DMS 273 (cell line): ENCODE data around the gene BTBD16.
A peak's percentile ranks its signal among the peaks of the same experiment; 100 is the strongest.

ENCODE experiments used
- DNase-seq: peaks from one replicate; lab custom pipeline; 2025; ENCODE audit not compliant: unreplicated experiment; lab: John Stamatoyannopoulos, UW

BTBD16 gene

DNA sequence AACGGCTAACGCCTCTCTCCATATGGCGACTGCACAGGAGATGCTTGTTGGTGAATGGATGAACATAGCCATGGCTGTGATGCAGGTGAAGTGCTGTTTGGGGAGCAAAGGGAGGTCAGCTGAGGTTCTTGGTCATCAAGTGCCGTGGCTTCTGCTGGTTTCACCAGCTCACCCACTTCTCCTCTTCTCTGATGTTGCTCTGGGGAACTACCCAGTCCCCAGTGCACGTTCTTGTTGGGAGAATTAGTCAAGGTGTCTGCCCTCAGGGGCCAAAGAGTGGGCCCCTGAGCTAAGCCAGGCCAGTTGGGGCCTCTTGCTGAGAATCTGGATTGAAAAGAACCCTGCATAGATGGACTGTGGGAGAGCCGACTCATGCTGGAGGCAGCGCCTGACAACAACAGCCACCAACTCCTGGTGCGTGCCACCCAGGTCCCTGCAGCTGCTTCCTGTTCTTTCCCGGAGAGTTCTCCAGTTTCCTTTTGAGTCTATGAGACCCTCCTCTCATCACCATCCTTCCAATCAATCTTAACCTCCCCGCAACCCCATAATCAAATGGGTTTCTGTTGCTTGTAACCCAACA lies 3.0 kb downstream of the BTBD16 start:
- DNase-seq = no peak

DNA sequence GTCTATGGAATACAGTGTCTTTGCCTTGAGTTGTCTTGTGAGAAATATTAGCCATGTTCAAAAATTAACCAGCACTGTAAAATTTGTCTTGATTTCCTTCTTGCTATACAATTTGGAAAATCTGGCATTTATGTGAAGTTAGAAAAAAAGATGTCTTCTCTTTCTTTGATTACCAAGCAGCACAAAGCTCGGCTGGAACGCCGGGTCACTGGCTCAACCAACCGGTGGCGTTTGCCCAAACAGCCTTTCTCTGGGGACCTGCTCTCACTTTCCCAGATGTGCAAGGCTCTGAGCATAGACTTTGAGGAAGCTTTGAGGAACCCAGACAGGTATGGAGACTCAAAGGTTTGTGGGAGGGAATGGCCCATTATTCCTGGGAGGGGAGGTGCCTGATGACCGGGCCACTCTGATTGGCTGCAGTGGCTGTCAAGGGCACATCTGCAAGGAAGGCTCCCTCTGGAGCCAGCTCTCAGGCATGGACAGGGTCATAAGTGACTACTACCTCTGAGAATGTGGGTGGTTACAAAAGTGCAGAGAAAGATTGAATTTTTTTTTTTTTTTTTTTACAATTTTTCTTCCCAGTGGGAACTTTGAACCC lies 5.6 kb downstream of the BTBD16 start:
- DNase-seq = no peak

DNA sequence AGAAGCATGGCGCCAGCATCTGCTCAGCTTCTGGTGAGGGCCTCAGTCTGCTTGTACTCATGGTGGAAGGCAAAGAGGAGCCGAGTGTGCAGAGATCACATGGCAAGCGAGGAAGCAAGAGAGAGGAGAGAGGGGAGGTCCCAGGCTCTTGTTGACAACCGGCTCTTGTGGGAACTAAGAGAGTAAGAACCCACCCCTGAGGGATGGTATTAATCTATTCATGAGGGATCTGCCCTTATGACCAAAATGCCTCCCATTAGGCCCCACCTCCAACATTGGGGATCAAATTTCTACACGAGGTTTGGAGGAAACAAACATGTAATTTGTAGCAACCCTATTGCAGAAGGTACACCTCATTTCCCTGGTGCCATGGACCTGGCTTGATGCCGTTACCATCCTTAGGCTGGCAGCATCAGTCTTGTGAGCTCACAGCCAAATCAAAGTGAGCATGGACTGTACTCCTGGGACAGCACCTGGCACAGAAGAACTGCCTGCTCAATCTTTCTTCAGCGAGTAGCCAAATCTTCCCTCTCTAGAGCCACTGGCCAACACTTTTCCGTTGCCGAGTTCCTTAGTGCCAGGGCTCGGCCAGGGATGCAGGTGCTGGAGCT lies 6.5 kb downstream of the BTBD16 start:
- DNase-seq = no peak

DNA sequence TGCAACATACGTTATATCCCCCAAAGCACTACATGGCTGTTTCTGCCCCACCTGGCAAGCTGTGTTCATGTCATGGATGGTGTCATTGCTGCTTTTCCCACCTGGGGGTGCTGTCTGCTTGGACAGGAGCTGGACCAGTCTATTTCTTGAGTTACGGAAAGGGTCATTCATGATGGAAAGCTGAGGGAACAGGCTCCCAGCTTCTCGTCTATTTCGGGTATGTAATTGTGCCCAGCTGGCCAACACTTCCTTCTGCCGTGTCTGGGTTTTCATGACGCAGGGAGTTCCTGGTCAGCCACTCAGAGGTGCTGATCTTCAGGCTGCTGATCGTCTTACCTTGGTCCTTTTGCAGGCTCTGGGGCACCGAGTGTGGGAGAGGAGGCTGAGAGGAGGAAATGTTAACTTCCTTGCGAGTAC lies 8.6 kb downstream of the BTBD16 start:
- DNase-seq = peak; percentile 75

GRCh38 chr10:122280156-122280555 lies 9.1 kb downstream of the BTBD16 start:
- DNase-seq = no peak

- no peak for DNase-seq
Observed at GRCh38 chr10:122281018-122281626, 10.0 kb downstream of the BTBD16 start.

DNA sequence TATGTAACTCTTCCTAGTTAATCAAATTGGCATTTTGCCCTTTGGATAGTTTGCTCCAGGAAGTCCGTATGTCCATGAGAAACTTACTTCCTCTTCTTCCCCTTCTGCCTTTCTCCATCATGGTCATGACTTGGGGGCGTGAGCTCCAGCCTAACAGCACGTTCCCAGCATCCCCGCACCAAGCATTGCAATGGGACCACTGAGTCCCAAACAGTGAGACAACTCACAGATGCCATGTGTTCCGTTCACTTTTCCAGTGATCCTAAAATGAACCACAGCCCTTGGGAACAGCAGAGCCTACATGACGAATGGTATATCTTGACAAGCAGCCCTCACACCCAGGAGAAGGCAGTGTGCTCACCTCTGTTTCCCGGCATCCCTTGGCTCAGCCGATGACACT lies 10.7 kb downstream of the BTBD16 start:
- DNase-seq = no peak

- no peak for DNase-seq
Observed at GRCh38 chr10:122282253-122282671, 11.2 kb downstream of the BTBD16 start.

DNA sequence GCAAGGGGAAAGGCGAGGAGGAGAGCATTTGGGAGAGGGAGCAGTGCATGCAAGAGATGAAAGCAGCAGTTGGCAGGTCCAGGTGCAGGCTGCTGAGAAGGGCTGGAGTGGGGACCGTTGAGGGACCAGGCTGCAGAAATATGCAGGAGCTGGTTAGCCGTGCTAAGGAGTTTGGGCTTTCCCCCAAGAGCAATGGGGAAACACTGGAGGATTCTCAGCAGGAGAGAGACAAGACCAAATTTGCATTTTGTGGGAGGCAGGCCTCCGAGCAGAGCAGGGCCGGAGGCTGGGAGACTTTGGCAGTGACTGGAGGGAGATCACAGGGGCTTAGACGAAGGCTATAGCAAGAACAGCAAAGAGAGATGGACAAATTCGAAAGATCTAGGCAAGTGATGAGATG lies 11.8 kb downstream of the BTBD16 start:
- no peak for DNase-seq

- DNase-seq = no peak
Observed at GRCh38 chr10:122285506-122286444, 14.7 kb downstream of the BTBD16 start.

DNA sequence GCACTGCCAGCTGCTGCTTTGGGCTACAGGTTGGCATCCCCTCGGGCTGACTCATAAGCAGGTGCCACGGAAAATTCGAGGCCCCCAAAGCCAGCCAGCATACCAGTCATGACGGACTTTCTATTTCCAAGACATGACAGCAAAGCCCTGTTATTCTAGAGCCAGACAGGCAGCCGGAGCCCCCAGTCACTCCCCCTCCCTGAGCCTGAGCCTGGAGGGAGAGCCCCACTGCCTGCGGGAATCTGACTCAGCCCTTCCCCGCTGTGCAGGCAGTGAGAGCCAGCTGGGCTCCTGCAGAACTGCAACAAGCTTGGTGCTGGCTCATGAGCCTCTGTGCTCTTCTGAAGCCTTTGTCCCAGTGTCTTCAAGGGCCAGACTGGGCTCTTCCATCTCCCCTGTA lies 15.8 kb downstream of the BTBD16 start:
- peak; percentile 76 for DNase-seq

DNA sequence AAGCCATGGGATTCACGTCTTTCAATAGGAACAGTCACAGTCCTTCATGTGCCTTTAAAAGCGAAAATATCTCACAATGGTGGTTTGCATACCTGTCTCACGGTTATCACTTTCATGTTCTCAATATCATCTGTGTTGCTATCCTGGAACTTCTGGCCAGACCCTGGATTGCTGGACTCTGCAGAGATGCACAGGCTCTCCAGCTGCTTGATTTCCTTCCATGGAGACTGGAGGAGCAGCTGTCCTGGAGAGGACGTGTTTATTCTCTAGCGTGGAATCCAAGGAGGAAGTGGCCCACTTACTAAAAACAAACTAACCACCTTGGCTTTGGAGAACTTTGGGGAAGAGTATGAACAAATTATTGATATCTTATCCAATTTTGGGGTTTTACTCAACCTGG lies 16.5 kb downstream of the BTBD16 start:
- peak; percentile 15 for DNase-seq

GRCh38 chr10:122288262-122288661 lies 17.2 kb downstream of the BTBD16 start:
- DNase-seq = no peak

GRCh38 chr10:122288917-122289316 lies 17.8 kb downstream of the BTBD16 start:
- no peak for DNase-seq

DNA sequence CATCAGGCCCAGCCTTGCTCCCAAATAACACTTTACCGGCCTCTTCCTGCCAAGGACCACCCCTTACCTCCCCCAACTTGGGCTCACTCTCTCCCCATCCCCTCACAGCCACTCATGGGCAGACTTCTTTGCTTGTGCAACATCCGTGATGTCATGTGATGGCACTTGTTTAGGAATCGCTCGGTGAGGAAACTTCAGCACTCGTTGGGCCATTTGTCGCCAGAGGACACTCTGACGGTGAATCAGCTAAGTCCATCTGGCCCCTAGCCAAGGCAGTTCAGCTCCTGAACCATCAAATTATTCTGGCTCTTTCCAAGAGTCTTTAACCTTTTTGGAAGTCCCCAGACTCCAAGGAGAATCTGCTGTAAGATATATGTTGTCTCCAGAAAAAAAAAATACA lies 19.2 kb downstream of the BTBD16 start:
- DNase-seq = no peak

GRCh38 chr10:122290833-122291532 lies 19.9 kb downstream of the BTBD16 start:
- no peak for DNase-seq

DNA sequence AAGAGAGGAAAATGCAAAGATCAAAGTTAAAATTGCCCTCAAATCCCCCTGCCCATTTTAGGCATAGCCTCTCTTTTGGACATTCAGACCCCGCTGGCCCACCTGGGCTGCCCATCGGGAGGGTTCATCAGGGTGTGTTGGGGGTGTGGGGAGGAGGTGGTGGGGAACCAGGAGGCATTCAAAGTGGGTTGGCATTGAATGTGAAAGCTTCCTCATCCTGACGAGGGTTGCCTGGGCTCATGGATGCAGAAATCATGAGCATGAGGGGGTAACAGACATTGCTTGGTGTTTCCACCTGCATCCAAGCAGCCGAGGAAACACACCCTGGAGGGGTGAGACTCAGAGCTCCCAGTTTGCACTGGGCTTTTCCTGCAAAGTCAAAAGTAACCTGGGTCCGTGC lies 20.6 kb downstream of the BTBD16 start:
- DNase-seq = no peak

- no peak for DNase-seq
Observed at GRCh38 chr10:122292376-122292775, 21.3 kb downstream of the BTBD16 start.

DNA sequence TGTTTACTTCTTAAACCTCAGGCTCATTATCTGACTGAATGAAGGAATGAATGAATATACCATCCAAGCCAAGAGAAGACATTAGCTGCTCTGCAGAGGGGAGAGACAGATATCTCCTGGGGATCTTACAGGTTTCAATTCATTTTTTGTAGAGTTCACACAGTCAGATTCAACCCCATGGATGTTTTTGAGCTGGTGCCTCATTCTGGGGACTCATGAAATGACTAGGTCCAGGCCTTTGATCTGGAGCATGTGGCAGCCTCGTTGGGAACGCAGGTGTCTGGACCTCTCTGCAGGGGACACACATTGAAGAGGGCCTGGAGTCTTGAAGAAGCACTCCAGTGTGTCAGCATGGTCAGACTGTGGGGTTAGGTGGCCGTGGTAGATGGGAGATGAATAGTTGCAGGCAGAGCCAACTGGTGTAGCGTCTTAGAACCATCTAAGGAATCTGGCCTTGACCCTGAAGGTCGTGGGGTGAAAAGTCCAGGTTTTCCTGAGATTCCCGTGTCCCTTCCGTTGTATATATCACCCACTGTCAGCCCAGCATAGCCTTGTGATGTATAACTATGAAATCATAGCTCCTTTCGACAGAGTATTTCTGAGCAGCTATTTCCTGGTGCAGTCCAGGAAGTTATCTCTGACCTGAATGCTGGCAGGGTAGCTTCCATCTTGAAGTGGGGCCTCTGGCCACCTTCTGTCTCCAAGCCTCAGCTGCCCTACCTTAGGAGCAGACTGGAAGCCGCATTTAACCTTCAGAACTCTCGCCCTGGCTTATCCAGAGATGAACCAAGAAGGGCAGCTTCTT lies 22.3 kb downstream of the BTBD16 start:
- no peak for DNase-seq

- no peak for DNase-seq
Observed at GRCh38 chr10:122293961-122294380, 22.9 kb downstream of the BTBD16 start.
